H7 (cell line): ENCODE measurements around the gene PTP4A2. TPM values are rescaled to one million over a fixed set of nuclear protein-coding genes. Genes with fewer than 3 reads are reported as not detected.

Source experiments
- total RNA-seq: library from RNA; depleted of rRNA; stranded (reverse); fragments of >200 nt; shearing (Covaris generic); gene quantifications from 2 replicates; pipeline ENCODE4 v1.2.3, GENCODE V29; 2014; rRNA removed

The PTP4A2 gene
- total RNA-seq, 1 experiment from 2014 or later, result 444 TPM

Other genes starting within 250 kb of the PTP4A2 start
- 10.3 and 13.8 TPM in 2 replicates for gene COL16A1, start 234.4 kb downstream of the PTP4A2 start, total RNA-seq
- 28.0 and 39.8 TPM in 2 replicates for gene ADGRB2, start 174.0 kb downstream of the PTP4A2 start, total RNA-seq
- 1.8 and 3.5 TPM in 2 replicates for gene SPOCD1, start 122.3 kb downstream of the PTP4A2 start, total RNA-seq
- gene KHDRBS1, start 75.5 kb upstream of the PTP4A2 start, total RNA-seq, result 84.7 and 108 TPM in 2 replicates
- gene TMEM39B, start 134.6 kb upstream of the PTP4A2 start, total RNA-seq, result 11.1 and 14.3 TPM in 2 replicates
- gene KPNA6, start 169.7 kb upstream of the PTP4A2 start, total RNA-seq, result 101 and 111 TPM in 2 replicates
- gene TXLNA, start 241.3 kb upstream of the PTP4A2 start, total RNA-seq, result 70.2 and 77.3 TPM in 2 replicates